ENCODE data around the gene GPR148.

The GPR148 gene

DNA sequence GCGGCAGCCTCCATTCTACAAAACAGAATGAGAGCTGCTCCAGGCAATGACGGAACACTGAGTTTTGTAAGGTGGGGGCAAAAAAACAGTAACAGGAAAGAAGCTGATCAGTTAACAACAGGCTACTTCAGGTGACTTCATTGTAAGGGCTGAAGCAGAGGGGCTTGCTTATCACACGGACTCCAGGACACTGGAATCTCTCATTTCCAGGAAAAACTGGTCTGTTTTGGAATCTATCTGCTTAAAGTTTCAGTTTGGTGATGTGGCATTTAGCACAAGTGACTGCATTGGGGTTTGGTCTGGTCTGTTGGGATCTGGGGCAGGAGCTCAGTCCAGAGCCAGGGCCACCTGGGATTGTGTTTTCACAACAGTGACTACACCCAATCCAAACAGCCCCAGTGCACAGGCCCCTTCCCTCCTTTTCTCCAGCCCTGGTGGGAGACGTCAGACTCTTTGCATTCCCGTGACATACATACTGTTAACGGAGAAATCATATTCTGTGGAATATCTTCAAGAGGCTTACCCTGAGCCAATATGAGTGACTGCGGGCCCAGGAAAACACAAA is 40.6 kb downstream of the GPR148 start:
- DNase-seq (ENCODE audit: low read depth) = no peak

DNA sequence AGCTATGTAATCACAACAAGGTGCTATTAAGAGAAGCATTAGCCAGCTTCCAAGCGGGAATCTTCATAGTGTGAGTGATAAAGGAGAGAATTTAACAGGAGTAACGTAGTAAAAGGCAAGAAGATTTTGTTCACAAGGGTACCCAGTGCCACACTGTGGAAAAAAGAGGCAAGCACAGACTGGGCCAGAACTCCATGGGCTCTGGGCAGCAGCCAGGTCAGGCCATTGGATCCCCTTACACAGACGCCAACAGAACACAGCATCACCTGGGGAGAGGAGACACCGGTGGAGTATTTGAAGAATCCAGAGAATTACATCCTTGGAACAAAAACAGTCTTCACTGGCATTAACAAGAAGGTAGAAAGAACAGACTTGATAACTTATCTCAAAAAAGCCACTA is 47.7 kb downstream of the GPR148 start:
- DNase-seq (ENCODE audit: low read depth) = no peak

- DNase-seq (ENCODE audit: low read depth) = no peak
These were observed 49.9 kb downstream of the GPR148 start for GRCh38 chr2:130778781-130779180.

All from stimulated activated CD8-positive, alpha-beta memory T cell treated with anti-CD3 and anti-CD28 coated beads, Interleukin-15, amount 100 ng/mL, for 24 hours (primary cell).